AG08396 (cell line): Measurements from ENCODE around the gene RAC2.

Source experiments
- DNase-seq: peaks from one replicate; pipeline ENCODE4 v3.0.0; 2012; ENCODE audit warnings: low spot score, mixed read lengths

RAC2 gene

DNA sequence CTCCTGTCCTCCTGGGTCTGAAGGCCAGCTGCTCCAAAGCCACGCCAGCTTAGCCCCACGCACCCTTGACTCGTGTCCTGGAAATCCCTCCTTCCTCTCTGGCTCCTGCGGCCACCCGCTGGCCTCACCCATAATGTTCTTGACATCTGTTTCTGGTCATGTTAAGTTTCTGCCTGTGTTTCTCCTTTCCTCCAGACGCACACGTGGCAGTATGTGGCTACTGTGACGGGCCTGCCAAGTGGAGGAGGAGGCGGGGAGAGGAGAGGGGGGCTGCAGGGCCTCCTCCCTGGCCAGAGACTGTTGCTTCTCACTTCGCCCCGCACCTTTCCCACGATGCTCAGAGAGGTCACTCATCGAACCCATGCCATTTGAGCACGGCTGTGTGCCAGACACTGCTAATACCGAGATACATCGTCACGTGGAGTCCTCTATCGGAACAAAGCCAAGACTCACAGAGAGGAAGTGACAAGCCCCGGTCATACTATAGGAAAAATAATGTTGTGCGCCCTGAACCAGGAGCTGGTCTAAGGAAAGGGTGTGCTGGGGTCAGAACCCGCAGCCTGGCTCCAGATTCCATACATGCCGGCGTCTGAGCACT lies 67.5 kb downstream of the RAC2 start:
- peak; percentile 78 for DNase-seq

DNA sequence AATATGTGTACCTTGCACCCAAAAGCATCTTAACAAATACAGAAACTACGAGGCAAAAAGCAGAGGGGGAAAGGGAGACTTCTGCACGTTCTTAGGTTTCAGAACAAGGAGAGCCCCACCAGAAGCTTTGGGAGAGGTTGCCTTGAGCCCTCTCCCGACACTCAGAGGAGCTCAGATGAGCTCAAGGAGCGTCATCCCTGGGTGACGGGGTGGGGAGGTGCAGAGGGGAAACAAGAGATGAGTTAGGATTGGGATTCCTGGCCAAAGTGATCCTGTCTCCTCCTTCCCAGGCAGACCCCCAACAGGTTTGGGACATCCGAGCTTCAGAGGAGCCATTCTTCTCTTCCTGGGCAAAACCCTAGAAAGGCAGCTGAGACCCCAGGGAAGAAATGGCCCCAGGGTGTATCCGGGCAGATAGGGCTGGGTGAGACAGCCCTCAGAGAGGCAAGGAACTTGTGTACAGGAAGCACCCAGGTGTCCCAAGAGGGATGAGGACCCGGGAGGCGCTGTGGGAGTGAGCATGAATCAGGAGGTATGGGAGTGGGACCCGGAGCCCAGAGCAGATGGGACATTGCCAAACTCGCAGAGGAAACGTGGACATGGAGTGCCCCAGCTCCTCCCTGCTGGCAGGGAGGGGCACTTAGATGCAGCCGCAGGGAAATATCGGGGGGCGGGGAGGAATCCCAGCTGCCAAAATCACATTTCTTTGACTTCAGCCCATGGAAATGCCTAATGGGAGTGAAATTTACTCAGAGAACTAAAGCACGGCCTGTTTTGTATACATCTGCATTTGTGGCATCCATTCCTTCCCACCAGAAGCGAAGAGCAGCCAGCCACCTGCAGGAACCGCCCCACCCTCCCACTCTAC lies 68.4 kb downstream of the RAC2 start:
- DNase-seq, result no peak
